Measurements from ENCODE around the gene NR6A1. TPM values are rescaled to one million over a fixed set of nuclear protein-coding genes. Genes with fewer than 3 reads are reported as not detected.

The NR6A1 gene
- total and polyA plus RNA-seq, 2 of the 8 experiments (the other 6 are each of a cell fraction or from before 2014, with no cell fraction given) = 93.2 to 237 TPM

DNA sequence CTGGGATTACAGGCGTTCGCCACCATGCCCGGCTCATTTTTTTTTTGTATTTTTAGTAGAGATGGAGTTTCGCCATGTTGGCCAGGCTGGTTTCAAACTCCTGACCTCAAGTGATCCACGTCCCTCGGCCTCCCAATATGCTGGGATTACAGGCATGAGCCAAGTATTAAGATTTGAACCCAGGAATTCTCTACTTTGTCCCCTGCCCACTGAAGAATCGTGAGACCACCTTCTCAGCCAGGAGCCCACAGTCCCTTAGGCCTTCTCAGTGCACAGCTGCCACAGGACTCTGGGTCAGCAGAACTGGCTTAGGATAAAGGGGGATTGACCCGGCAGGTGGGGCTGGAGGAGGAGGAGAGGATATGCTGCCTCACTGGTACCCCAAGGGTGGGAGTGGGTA, 19.2 kb upstream of the NR6A1 start:
- H3K56ac ChIP-seq (replicated peaks; ENCODE audit: insufficient read length, low read depth, low read length) = no peak overlapping the region
- H2AK5ac ChIP-seq (ENCODE audit: low read depth, low read length) = no peak overlapping the region
- no peaks in the 10 kb centered on the region; a peak in 1 of 7 replicates for H3K4me1 ChIP-seq (replicated peaks in 1 of 4; ENCODE audit: control insufficient read depth in 3 of 4, insufficient read depth in 4 of 4, low read length in 3 of 4)
- H3K79me2 ChIP-seq (ENCODE audit: control insufficient read depth in 1 of 2, insufficient read depth in 2 of 2, low read length in 2 of 2) = no peaks in the 10 kb centered on the region
- H4K20me1 ChIP-seq (replicated peaks in 1 of 2; ENCODE audit: control insufficient read depth in 1 of 2, insufficient read depth in 2 of 2, low read length in 2 of 2) = no peaks in the 10 kb centered on the region
- H4K91ac ChIP-seq (replicated peaks; ENCODE audit: insufficient read length, low read length) = no peak overlapping the region
- H2BK12ac ChIP-seq (ENCODE audit: low read depth, low read length) = no peak overlapping the region
- H3K27me3 ChIP-seq (replicated peaks in 1 of 4; ENCODE audit: control insufficient read depth in 3 of 4, extremely low read depth in 1 of 4, insufficient read depth in 3 of 4, low read length in 3 of 4) = no peaks in the 10 kb centered on the region
- peaks cover 0 to 2% (median 0%) of the 10 kb centered on the region in 4 experiments; a peak in 1 of 8 replicates for H3K36me3 ChIP-seq (ENCODE audit: control insufficient read depth in 2 of 4, insufficient read depth in 4 of 4, low read length in 3 of 4)
- no peak overlapping the region for H2BK20ac ChIP-seq (ENCODE audit: low read length)
- CTCF ChIA-PET (ENCODE audit: partially characterized antibody) = interaction anchor here (0.6 to 65.2 kb wide), 5 partner anchors 10 to 167 kb away, joined by 6 to 1529 read pairs (median 19); partner anchors contain the start of genes ARPC5L, NR6A1, OLFML2A and RPL35
- 93% methylated on average over 8 of the region's 8 CpGs; no CpG with 5 or more reads in 1 of the 2 experiments for WGBS, 2 experiments (ENCODE audit: extremely low coverage in 1 of 2, insufficient coverage in 1 of 2, insufficient read length in 1 of 2, insufficient replicate concordance in 2 of 2, low coverage in 1 of 2, low lambda C conversion rate in 2 of 2, missing lambda C conversion rate in 1 of 2)
- H2BK5ac ChIP-seq (ENCODE audit: low read depth, low read length) = no peak overlapping the region
- DNase-seq (ENCODE audit: low read depth in 1 of 2, low spot score in 2 of 2) (no peak), FAIRE-seq (no peak)
- no peak overlapping the region for H2BK15ac ChIP-seq (ENCODE audit: low read length)
- H3K23me2 ChIP-seq (ENCODE audit: low read depth, low read length) = no peaks in the 10 kb centered on the region
- H3K27ac ChIP-seq (ENCODE audit: low read depth, low read length) = no peak overlapping the region
- H3K79me1 ChIP-seq (ENCODE audit: low read depth, low read length) = no peaks in the 10 kb centered on the region
- H3K14ac ChIP-seq (ENCODE audit: insufficient read length) = no peak overlapping the region
- H2BK120ac ChIP-seq (replicated peaks; ENCODE audit: low read depth, low read length) = no peak overlapping the region
- no peak overlapping the region for H3K9ac ChIP-seq (replicated peaks in 1 of 4; ENCODE audit: extremely low read depth in 1 of 4, low read depth in 3 of 4, low read length in 3 of 4)
- H4K8ac ChIP-seq (ENCODE audit: extremely low read depth, insufficient read depth, low read length) = no peak overlapping the region
- POLR2A ChIA-PET (ENCODE audit: partially characterized antibody) = interaction anchor here (0.7 to 1.5 kb wide), 4 partner anchors 22 to 71 kb away, joined by 3 to 4 read pairs (median 3); partner anchors contain the start of gene RPL35
- no peak overlapping the region for H3K18ac ChIP-seq (ENCODE audit: extremely low read depth, low read length)
- H2AFZ ChIP-seq (ENCODE audit: low read length) = no peak overlapping the region
- H3K4me2 ChIP-seq (ENCODE audit: insufficient read depth in 1 of 2, low read depth in 2 of 2, low read length in 2 of 2) = no peak overlapping the region
- H3K4me3 ChIP-seq (ENCODE audit: extremely low read depth in 1 of 4, insufficient read depth in 2 of 4, low read depth in 3 of 4, low read length in 4 of 4) = no peak overlapping the region
- H3K23ac ChIP-seq (ENCODE audit: insufficient read length) = no peak overlapping the region
- H3K9me3 ChIP-seq (ENCODE audit: insufficient read depth in 2 of 2, low read depth in 1 of 2, low read length in 1 of 2) = no peaks in the 10 kb centered on the region
- H4K5ac ChIP-seq (ENCODE audit: insufficient read length, low read depth, low read length) = no peak overlapping the region
- no peak overlapping the region for H3K4ac ChIP-seq (replicated peaks; ENCODE audit: insufficient read length, low read depth, low read length)
- TF ChIP-seq SIX5 (IDR thresholded peaks at IDR 0.05; ENCODE audit: low read depth, low read length) (no peak), NRF1 (IDR thresholded peaks at IDR 0.05; ENCODE audit: low read depth, low read length) (no peak), BRCA1 (IDR thresholded peaks at IDR 0.05; ENCODE audit: low read depth, low read length) (no peak), KDM4A (IDR thresholded peaks at IDR 0.05; ENCODE audit: low read depth, low read length, severe bottlenecking) (no peak), RFX5 (IDR thresholded peaks at IDR 0.05; ENCODE audit: borderline replicate concordance, low read depth, low read length) (no peak), RXRA (IDR thresholded peaks at IDR 0.05; ENCODE audit: insufficient read depth, low read depth, low read length) (no peak), ATF2 (IDR thresholded peaks at IDR 0.05; ENCODE audit: low read length) (no peak), FOSL1 (IDR thresholded peaks at IDR 0.05; ENCODE audit: insufficient read depth, low read depth, low read length) (no peak), CHD1 (IDR thresholded peaks at IDR 0.05; ENCODE audit: low read depth, low read length) (no peak), RAD21 (IDR thresholded peaks at IDR 0.05 in 1 of 2, conservative IDR thresholded peaks at IDR 0.05 in 1 of 2; ENCODE audit: low read depth in 2 of 2, low read length in 2 of 2) (no peak), TAF7 (optimal IDR thresholded peaks at IDR 0.05; ENCODE audit: borderline replicate concordance, low read depth, low read length) (no peak), SP4 (IDR thresholded peaks at IDR 0.05; ENCODE audit: low read length) (no peak)

Data from H1 (cell line).